Trophoblast cell (in vitro differentiated cells and primary cell): ENCODE results near the gene SLC22A23.

Source experiments
- DNase-seq, 2 donors: peaks; one replicate each; pipeline ENCODE4 v3.0.0-alpha.2; 2016
- H2AFZ ChIP-seq: 2 replicates; pipeline ENCODE4 v1.6.1; 2013; ENCODE audit warnings: low read length, moderate library complexity, mild to moderate bottlenecking; ENCODE audit not compliant: insufficient read depth, poor library complexity
- H2AK5ac ChIP-seq: 2 replicates; pipeline ENCODE4 v1.6.1; 2013; ENCODE audit warnings: mild to moderate bottlenecking, low read length
- H2BK120ac ChIP-seq: 2 replicates; pipeline ENCODE4 v1.6.1; 2013; ENCODE audit warnings: low read length, mild to moderate bottlenecking, moderate library complexity; ENCODE audit not compliant: insufficient read depth, poor library complexity
- H2BK12ac ChIP-seq: 2 replicates; pipeline ENCODE4 v1.6.1; 2013; ENCODE audit warnings: mild to moderate bottlenecking, low read length, moderate library complexity
- H2BK5ac ChIP-seq: 2 replicates; pipeline ENCODE4 v1.6.1; 2013; ENCODE audit warnings: low read length, low read depth, moderate library complexity, mild to moderate bottlenecking; ENCODE audit not compliant: poor library complexity
- H3K14ac ChIP-seq: 2 replicates; pipeline ENCODE4 v1.6.1; 2013; ENCODE audit warnings: mild to moderate bottlenecking, low read length
- H3K18ac ChIP-seq: 2 replicates; pipeline ENCODE4 v1.6.1; 2013; ENCODE audit warnings: mild to moderate bottlenecking, low read length
- H3K23ac ChIP-seq: 2 replicates; pipeline ENCODE4 v1.6.1; 2013; ENCODE audit warnings: low read length
- H3K27ac ChIP-seq: 2 replicates; pipeline ENCODE4 v1.5.1; 2013; ENCODE audit warnings: low read depth, mild to moderate bottlenecking, inconsistent platforms, low read length, moderate library complexity
- H3K27me3 ChIP-seq: 2 replicates; pipeline ENCODE4 v1.6.1; 2013; ENCODE audit warnings: inconsistent platforms, mild to moderate bottlenecking, low read length, moderate library complexity; ENCODE audit not compliant: insufficient read depth
- H3K36me3 ChIP-seq, 2 experiments: 1 replicate in 1 of 2; 2 replicates in 1 of 2; pipeline ENCODE4 v1.6.1; 2013; ENCODE audit warnings: low read length in 2 of 2, mild to moderate bottlenecking in 2 of 2, moderate library complexity in 1 of 2; ENCODE audit not compliant: insufficient read depth in 2 of 2, control insufficient read depth in 1 of 2
- H3K4ac ChIP-seq: 2 replicates; pipeline ENCODE4 v1.6.1; 2013; ENCODE audit warnings: low read depth, mild to moderate bottlenecking, low read length, moderate library complexity
- H3K4me1 ChIP-seq, 2 experiments: 1 replicate in 1 of 2; 2 replicates in 1 of 2; pipeline ENCODE4 v1.6.1; 2013; ENCODE audit warnings: low read length in 2 of 2, mild to moderate bottlenecking in 2 of 2, moderate library complexity in 1 of 2; ENCODE audit not compliant: insufficient read depth in 2 of 2, control insufficient read depth in 1 of 2
- H3K4me2 ChIP-seq: 2 replicates; pipeline ENCODE4 v1.6.1; 2013; ENCODE audit warnings: inconsistent platforms, mild to moderate bottlenecking, low read length, moderate library complexity
- H3K4me3 ChIP-seq: 2 replicates; pipeline ENCODE4 v1.5.1; 2013; ENCODE audit warnings: mild to moderate bottlenecking, low read depth, low read length, inconsistent platforms
- H3K79me1 ChIP-seq: one replicate; pipeline ENCODE4 v1.6.1; 2013; ENCODE audit warnings: low read length
- H3K79me2 ChIP-seq: 2 replicates; pipeline ENCODE4 v1.6.1; 2013; ENCODE audit warnings: low read length, mild to moderate bottlenecking; ENCODE audit not compliant: control insufficient read depth, insufficient read depth, poor library complexity
- H3K9ac ChIP-seq: 2 replicates; pipeline ENCODE4 v1.6.1; 2013; ENCODE audit warnings: mild to moderate bottlenecking, low read length
- H3K9me3 ChIP-seq: 2 replicates; pipeline ENCODE4 v1.6.1; 2013; ENCODE audit warnings: low read depth, mild to moderate bottlenecking, control low read depth, inconsistent platforms, low read length; ENCODE audit not compliant: insufficient read depth
- H4K12ac ChIP-seq: 2 replicates; pipeline ENCODE4 v1.6.1; 2013; ENCODE audit warnings: low read depth, mild to moderate bottlenecking, low read length, moderate library complexity
- H4K8ac ChIP-seq: 2 replicates; pipeline ENCODE4 v1.6.1; 2013; ENCODE audit warnings: low read depth, mild to moderate bottlenecking, low read length, moderate library complexity
- H4K91ac ChIP-seq: one replicate; pipeline ENCODE4 v1.6.1; 2013; ENCODE audit warnings: low read depth, mild to moderate bottlenecking, low read length, moderate library complexity
- WGBS: extraction: QIAGEN DNeasy Blood & Tissue Kit; methylation state at CpG from one replicate; pipeline ENCODE4 v1.1.7; 2013; ENCODE audit warnings: missing lambda C conversion rate; ENCODE audit not compliant: insufficient read length, insufficient coverage; ENCODE audit errors: extremely low coverage; 5-methylcytosine and 5-hydroxymethylcytosine counted together

The SLC22A23 gene

DNA sequence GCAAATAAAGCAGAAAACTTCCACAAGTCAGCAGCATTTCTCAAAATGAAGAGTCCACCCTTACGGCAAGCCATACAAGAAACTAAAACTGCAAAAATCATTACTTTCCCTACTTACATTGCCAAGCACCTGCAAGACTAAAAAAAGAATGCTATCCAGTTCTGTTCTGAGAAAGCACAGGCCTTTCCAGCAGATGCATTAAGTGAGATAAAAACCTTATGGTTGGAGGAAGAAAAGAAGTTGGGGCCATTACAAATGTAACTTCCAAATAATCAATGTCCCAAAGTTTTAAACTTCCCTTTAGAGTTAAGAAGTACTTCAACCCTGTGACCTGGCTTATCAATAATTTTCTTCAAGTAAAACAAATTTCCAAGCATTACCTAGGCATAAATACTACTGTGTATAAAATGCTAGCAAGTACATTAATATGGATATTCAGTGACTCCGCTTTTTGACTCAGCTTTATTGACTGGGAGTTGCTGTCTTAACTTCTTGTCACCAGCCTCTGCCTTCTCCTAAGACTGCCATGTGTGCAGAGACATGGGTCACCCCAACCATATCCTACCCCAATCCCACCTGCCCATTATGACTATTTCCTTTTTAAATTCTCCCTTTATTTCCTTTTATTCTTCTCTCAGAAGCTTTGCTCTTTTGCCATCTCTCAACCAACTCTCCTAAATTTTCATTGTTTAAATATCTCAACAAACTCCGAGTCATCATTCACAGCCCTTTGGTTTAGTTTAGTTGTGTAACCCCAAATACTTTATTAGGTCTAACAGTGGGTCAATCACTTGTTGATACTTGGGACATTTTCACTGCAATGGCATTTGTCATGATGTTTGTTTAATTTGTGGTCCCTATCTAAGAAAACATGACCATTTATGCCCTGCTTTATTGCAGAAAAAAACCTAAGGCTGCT is 49.7 kb downstream of the SLC22A23 start:
- peaks cover 20% of the 10 kb centered on the region for H3K79me1 ChIP-seq
- H4K8ac ChIP-seq = no peak overlapping the region
- H3K4me2 ChIP-seq = no peak overlapping the region
- no peak overlapping the region for H3K4ac ChIP-seq
- H2BK120ac ChIP-seq = no peak overlapping the region
- H4K91ac ChIP-seq = no peak overlapping the region
- H3K9ac ChIP-seq = no peak overlapping the region
- WGBS = no CpG with 5 or more reads among the region's 3 CpGs
- no peak overlapping the region for H3K27ac ChIP-seq
- H3K4me3 ChIP-seq = no peak overlapping the region
- H4K12ac ChIP-seq = no peak overlapping the region
- no peak overlapping the region for H3K18ac ChIP-seq
- no peaks in the 10 kb centered on the region for H3K79me2 ChIP-seq
- H2AK5ac ChIP-seq = no peak overlapping the region
- peak overlapping the region; percentile 47 for H2BK12ac ChIP-seq
- peaks cover 0 to 3% of the 10 kb centered on the region in 2 experiments for H3K36me3 ChIP-seq
- no peak overlapping the region for H3K23ac ChIP-seq
- no peaks in the 10 kb centered on the region for H3K27me3 ChIP-seq
- H3K14ac ChIP-seq = no peak overlapping the region
- H2AFZ ChIP-seq = no peak overlapping the region
- H2BK5ac ChIP-seq = no peak overlapping the region
- H3K9me3 ChIP-seq = no peaks in the 10 kb centered on the region
- peaks cover 24 to 39% of the 10 kb centered on the region in 2 experiments for H3K4me1 ChIP-seq
- DNase-seq = no peak

DNA sequence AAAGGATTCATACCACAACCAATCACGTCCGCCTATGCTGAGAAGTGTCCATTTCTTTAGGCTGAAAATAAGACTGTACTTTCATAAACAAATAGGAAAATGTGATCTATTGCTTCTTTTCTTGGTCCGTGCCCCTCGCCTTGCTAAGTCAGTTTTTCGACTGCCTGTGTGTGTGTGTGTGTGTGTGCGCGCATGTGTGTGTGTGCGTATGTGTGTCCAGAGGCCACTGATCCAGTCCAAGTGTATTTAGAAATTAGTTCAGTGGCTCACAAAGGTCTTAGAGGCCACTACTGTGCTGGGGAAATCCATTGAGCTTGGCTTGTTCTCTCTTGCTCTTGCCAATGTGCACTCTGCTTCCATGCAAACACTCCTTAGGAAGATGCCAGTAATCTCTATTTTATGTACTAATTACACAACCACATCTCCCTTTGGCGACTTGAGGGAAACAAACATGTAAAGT is 50.5 kb downstream of the SLC22A23 start:
- H3K23ac ChIP-seq = no peak overlapping the region

DNA sequence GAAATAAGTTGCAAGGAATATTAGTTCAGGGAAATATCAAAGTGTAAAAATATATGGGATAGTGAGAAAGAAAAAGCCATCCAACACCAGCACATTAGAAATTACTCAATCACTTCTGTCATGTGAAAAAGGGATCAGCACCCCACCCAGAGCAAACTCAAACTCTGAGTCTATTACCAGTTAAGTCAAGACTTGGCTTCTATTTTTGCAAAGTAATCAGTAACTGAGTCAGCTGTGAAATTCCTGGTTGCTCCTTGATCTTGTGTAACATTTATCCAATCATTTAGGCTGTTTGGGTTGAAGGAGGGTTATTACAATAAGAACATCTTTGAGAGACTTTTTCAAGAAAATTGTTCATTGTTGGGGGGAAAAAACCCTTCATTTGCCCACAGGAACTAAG is 51.2 kb downstream of the SLC22A23 start:
- Histone ChIP-seq H2AK5ac (no peak overlapping the region), H3K36me3 (no peaks in the 10 kb centered on the region), H3K27me3 (no peaks in the 10 kb centered on the region), H2BK12ac (no peak overlapping the region), H4K8ac (no peak overlapping the region), H3K14ac (no peak overlapping the region), H3K27ac (no peak overlapping the region), H4K12ac (no peak overlapping the region), H3K9me3 (no peaks in the 10 kb centered on the region), H3K18ac (no peak overlapping the region), H3K4me1 (peaks cover 21 to 36% of the 10 kb centered on the region in 2 experiments), H2AFZ (no peak overlapping the region), H3K4ac (no peak overlapping the region), H4K91ac (no peak overlapping the region), H3K23ac (no peak overlapping the region), H3K4me3 (no peak overlapping the region), H3K79me2 (no peaks in the 10 kb centered on the region), H3K79me1 (peaks cover 18% of the 10 kb centered on the region), H2BK120ac (no peak overlapping the region), H3K4me2 (no peak overlapping the region), H3K9ac (no peak overlapping the region), H2BK5ac (no peak overlapping the region)
- no peak for DNase-seq

More for the DNA sequence above, 50.5 kb downstream of the SLC22A23 start:
- no peak overlapping the region for H2BK12ac ChIP-seq
- DNase-seq = no peak
- H2AFZ ChIP-seq = no peak overlapping the region
- no peak overlapping the region for H3K14ac ChIP-seq
- no peak overlapping the region for H3K4ac ChIP-seq
- H4K91ac ChIP-seq = no peak overlapping the region
- no CpG with 5 or more reads among the region's 9 CpGs for WGBS
- no peaks in the 10 kb centered on the region for H3K79me2 ChIP-seq
- H3K79me1 ChIP-seq = peaks cover 20% of the 10 kb centered on the region
- H3K27me3 ChIP-seq = no peaks in the 10 kb centered on the region
- no peak overlapping the region for H3K18ac ChIP-seq
- H2BK5ac ChIP-seq = no peak overlapping the region
- H3K4me1 ChIP-seq = peaks cover 24 to 39% of the 10 kb centered on the region in 2 experiments
- H3K36me3 ChIP-seq = no peaks in the 10 kb centered on the region
- H4K8ac ChIP-seq = no peak overlapping the region
- H3K9me3 ChIP-seq = no peaks in the 10 kb centered on the region
- H3K4me2 ChIP-seq = no peak overlapping the region
- H2BK120ac ChIP-seq = no peak overlapping the region
- H4K12ac ChIP-seq = no peak overlapping the region
- no peak overlapping the region for H2AK5ac ChIP-seq
- no peak overlapping the region for H3K27ac ChIP-seq
- no peak overlapping the region for H3K4me3 ChIP-seq
- no peak overlapping the region for H3K9ac ChIP-seq

DNA sequence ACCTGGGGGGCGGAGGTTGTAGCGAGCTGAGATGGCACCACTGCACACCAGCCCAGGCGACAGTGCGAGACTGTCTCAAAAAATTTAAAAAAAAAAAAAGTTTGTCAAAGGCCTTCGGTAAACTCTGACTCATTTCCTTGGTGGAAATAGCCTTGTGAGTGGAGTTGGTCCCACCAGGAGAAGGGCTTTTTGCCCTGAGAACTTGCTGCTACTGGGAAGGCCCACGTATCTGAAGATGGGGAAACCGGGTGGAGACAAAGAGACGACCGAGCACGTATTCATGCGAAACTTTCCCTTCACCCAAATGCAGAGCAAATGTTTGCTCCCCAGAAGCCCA is 51.7 kb downstream of the SLC22A23 start:
- Histone ChIP-seq H4K91ac (no peak overlapping the region), H2AK5ac (no peak overlapping the region), H2BK12ac (peak overlapping the region; percentile 62), H3K18ac (peak overlapping the region; percentile 25), H3K4ac (no peak overlapping the region), H2BK5ac (no peak overlapping the region), H3K27ac (no peak overlapping the region), H3K4me2 (no peak overlapping the region), H3K4me1 (peaks cover 20 to 34% of the 10 kb centered on the region in 2 experiments), H3K4me3 (no peak overlapping the region), H2AFZ (no peak overlapping the region), H3K27me3 (no peaks in the 10 kb centered on the region), H4K8ac (no peak overlapping the region), H3K9me3 (no peaks in the 10 kb centered on the region), H2BK120ac (no peak overlapping the region), H3K23ac (no peak overlapping the region), H4K12ac (no peak overlapping the region), H3K79me1 (peaks cover 15% of the 10 kb centered on the region), H3K79me2 (no peaks in the 10 kb centered on the region), H3K36me3 (peaks cover 0 to 2% of the 10 kb centered on the region in 2 experiments), H3K9ac (no peak overlapping the region), H3K14ac (no peak overlapping the region)
- no CpG with 5 or more reads among the region's 11 CpGs for WGBS
- no peak for DNase-seq
